ENCODE measurements around the gene ADAM19.
A peak's percentile ranks its signal among the peaks of the same experiment; 100 is the strongest.

ADAM19 gene

DNA sequence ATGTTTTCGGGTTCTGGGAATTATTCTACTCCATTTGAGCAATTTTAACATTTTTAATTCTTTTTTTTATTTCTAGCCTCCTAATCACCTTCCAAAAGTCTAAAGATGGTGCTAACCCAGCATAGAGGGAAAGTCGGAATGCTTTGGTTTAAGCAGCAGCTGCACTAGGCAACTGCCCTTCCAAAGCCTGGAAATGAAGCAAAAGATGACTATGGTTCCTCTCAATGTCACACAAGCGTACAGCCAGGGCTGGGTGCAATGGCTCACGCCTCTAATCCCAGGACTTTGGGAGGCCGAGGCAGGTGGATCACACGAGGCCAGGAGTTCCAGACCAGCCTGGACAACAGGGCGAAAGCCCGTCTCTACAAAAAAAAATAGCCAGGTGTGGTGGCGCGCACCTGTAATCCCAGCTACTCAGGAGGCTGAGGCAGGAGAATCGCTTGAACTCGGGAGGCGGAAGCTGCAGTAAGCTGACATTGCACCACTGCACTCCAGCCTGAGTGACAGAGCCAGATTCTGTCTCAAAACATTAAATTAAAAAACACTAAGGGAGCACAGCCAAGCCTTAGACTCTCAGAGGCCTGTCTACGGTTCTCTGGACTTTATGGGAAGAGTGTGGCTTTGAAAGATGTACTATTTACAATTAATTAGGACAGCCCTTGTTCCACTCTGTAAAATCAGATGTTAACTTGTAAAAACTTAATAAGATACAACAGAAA, 33.1 kb downstream of the ADAM19 start:
- no peak for DNase-seq (ENCODE audit: low read depth)

DNA sequence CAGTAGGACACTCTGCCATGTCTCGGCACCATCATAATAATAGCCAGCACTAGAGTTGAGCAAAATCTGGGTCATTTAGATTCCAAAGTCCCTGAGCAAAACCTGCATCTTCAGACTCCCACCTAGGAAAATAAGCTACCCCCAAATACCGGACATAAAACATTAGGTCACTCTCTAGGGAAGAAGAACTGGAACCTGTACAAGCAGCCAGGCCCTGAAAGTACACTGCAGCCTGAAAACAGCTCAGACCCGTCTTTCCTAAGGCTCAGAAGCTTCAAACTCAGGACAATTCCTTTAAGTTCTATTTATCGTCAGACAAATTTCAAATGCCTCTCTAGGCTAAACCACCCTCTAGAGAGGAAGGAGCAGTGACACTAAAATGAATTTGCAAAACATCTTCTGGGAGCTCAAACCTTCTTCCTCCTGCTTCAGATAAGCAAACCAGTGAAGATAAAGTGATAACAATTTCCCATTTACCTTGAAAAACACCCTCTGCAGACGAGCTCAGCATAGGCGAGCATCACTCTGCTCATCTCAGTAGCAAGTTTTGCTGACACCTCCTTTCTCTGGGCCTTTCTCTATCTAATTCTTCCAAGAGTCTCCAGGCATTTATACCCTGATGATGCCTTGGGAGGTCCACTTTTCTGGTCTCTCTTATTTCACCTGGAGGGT, 34.0 kb downstream of the ADAM19 start:
- no peak for DNase-seq (ENCODE audit: low read depth)

DNA sequence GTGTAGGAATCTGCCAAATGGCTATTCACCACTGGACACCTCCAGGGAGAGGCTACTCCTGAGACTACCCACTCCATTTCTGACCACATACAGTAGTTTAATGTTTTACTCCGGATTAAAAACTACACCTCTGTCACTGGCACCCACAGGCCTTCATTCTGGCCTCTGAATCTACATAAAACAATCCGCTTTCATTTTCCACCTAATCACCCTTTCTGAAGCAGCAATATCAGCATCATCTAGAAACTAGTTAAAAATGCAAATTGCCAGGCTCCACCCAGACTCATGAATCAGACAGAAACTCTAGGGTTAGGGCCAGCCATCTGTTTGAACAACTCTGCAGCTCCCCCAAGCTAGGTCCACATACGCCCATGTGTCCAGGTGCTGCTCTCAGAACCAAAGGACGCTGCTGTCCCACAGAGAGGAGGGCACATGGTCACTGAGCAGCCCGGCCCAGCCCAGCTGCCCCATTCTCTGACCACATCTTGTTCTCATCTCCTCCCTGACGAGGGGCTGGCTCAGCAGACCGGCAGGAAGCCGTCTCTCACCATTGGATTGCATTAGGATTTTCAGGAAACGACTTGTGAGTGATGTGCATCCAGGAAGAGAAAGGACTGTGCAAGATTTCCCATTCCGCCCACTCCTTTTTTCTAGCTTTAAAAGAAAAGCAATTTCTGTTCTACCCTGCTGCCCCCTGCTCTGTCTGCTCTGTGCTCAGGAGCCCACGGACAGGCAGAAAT, 34.7 kb downstream of the ADAM19 start:
- DNase-seq (ENCODE audit: low read depth) = peak; percentile 78

DNA sequence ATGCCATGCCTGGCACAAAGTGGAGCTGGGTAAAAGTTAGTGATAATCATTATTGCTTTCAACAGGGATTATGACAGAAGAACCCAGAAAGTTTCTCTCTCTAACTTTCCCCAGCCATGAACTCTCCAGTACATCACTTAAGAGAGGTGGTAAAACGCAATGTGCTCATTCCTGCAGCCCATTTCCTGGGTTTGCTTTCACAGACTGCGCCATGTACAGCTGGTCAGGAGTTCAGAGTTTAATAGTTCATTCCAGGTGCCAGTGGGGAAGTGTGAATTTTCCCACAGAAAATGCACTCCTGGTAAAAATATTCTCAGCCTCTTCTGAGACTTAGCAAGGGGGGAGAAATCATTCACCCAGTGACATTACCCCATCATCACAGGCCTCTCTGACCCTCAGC, 35.5 kb downstream of the ADAM19 start:
- no peak for DNase-seq (ENCODE audit: low read depth)

DNA sequence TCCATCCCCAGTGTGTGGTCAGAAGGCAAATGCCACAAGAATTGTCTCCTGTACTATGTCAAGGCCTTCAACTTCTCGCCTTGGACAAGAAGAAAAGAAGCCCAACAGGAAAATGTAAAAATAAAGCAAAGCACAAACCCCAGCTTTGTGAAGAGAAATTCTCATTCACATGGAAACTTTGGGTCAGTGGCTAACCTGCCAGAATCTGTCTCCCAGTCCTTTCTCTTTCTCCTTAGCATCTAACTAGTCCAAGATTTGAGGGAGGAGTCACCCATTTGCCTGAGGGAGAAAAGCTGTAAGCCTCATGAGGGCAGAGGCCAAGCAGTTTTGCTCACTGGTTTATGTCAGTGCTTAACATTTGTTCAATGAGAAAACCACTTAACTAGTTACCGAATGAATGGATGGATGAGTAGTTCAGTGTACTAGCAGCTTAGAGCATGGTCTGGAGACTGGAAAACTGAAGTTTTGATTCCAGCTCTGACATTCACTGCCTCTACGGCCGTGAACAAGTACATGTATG, 36.0 kb downstream of the ADAM19 start:
- DNase-seq (ENCODE audit: low read depth) = no peak

DNA sequence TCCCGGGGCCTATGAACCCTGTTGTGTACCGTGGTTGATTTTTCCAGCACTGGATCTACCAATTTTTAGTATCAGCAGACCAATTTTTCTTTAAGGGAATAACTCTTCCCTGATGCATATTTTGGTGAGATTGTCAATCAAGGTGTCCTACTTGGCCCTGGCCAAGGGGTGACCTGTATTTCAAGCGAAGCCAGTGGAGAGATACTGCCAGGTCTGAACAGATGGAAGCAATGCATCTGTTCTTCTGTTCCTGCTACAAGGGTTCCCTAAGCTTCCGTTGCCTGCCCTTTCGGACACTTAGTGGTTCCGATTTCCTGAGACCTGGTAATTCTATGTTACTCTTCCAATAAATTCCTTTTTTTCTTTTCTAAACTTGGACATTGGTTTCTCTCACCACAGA, 37.3 kb downstream of the ADAM19 start:
- no peak for DNase-seq (ENCODE audit: low read depth)

DNA sequence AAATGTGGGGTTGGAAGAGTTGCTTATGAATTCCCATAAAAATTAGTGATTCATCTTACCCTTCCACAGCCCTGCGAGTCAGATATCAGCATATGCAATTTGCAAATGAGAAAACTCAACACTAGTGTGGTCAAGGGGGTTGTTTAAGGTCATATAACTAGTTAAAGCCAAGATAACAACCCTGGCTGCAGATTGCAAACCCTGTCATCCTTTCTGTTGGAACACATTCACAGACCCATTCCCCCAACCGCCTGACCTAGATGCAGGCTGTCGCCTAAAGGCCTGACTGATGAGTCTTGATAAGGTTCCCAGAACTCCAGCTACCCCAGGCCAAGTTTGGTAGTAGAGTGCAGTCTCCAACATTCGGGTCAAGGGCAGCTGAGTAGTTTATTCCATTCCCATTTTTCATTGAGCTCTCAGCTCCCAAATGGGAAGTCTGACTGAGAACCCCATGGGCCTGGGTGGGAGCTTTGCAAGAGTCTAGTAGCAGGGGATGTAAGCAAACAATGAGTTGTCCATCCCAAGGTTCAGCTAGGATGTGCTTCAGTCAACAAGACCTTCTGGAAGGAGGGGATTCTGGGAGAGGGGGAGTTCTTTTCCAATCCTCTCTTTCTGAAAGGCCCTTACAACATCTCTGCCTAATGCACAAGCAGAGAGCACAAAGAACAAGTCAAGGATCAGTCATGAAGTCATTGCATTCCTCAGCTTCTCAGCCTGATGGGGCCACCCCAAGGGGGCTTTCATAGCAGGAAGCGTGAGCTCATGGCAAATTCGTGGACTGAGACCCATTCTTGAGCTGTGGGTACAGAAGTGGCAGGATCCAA, 40.3 kb downstream of the ADAM19 start:
- DNase-seq (ENCODE audit: low read depth) = peak; percentile 24

DNA sequence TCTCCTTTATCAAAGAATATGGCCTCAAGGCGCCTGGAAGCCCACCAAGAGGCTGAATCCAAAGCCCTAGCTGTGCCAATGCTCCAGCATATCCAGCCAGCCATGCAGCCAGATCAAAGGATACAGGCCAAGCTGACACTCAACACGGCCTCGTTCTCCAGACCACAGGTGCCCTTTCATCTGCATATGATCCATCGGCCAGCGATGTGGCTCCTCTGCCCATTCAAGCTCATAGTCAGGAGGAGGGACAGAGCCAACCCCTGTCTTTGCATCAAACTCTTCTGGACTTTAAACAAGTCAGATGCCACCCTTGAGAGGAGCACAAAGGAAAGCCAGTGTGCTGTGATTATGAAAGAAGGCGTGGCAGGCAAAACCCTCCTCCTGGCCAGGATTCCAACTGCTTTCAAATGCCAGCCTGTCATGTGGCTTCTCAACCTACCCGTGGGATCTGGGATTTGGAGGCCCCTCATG, 42.5 kb downstream of the ADAM19 start:
- no peak for DNase-seq (ENCODE audit: low read depth)

DNA sequence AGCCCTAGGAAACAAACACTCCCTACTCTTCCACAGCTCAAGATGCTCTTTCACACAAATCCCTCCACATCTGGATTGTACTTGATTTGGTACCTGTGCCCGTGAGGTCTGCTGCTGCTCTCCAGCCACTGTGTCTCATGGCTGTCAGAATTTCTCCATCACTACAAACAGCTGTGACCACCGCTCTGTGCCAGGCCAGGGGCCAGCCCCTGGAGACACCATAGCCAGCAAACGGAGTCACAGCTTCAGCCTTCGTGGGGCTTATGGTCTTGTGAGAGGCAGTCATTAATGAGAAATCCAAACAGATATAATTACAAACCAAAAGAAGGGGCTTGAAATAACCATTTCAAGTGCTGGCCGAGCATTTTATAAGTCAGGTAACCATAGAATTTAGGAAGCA, 43.6 kb downstream of the ADAM19 start:
- DNase-seq (ENCODE audit: low read depth) = no peak

DNA sequence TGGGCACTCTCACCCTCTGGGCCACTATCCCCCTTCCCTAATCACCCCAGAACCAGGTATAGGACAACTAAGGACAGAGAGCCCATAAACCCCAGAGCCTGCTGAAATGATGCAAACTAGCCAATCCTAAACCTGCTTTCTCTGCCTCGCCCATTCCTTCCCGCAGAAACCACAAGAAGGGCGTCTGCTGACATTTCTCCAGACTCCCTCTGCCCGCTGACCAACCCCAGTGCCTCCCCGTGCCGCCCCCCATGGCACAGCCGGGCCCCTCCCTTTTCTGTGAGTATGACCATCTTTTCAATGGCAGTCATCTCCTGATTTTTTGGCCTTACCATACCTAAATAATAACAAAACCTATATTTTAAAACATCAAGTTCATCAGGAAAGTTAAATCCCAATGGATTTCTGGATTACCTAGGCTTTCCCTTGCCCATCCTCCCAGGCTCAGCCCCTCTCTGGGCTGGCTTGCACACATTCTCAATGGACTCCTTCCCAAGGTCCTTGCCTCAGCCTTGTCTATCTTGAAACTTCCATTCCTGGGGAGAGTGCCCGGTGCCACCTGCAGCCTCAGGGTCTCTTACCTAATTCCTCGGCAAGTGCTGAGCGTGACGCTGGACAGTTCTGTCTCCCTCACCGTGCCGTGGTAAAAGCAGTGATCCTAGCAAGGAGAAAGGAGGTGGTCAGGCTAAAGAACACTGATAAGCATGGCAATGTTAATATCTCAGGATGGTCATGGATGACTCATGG, 45.2 kb downstream of the ADAM19 start:
- no peak for DNase-seq (ENCODE audit: low read depth)

DNA sequence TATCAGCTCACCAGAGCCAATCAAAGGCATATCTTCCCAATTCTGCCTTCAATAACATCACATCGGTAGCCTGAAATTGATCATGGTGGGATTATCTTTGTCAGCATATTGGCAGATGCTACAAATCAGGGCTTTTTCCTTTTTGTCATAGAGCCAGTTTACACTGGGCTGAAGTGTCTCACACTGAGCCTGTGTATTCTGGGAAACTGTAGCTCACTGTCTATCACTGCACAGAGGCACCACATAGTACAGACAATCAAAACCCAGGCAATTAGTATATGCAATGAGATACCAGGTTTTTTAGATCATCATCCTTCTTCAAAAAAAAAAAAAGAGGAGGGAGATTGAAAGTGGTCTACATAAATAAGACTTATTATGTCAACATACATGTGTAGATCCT, 46.6 kb downstream of the ADAM19 start:
- no peak for DNase-seq (ENCODE audit: low read depth)

DNA sequence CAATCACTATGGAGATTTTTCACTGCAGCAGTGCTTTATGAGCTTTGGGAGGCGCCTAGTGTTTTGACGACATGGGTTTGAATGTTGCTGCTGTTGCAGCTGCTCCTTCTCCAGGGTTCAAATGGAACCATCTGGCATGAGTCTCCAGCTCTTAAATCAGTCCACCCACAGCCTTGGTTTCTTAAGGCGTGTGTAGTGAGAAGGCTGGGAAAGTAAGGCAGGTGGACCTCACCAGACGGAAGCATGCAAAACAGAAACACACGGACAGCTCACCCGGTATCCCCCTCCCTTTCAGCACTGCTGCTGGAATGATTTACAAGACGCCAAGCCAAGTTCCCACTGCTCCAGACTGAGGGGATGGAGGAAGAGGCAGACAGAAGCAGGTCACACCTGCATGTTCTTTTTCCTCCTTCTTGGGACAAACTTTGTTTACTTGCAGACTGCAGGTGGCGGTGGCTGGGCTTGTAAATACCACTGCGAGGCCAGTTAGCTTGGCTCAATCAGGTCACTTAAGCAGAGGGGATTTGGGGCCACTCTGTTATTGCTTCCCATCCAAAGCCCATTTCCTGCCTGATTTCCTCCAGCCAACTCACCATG, 47.4 kb downstream of the ADAM19 start:
- DNase-seq (ENCODE audit: low read depth) = no peak

DNA sequence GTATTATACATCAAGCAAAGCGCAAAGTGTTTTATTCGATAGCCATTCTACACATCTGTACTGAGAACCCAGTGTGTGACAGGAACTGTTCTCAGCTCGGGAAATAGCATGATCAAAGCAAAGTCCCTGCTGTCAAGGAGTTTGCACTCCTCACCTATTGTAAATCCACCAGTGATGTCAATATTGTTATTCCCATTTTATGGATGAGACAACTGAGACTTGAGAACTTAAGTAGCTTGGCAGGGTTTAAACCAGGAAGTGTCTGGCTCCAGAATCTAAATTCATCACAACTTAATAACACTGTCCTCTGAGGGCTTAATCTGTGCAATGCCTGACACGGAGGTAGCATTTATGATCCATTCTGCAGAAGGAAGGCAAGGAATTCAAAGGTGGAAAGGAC, 50.7 kb downstream of the ADAM19 start:
- no peak for DNase-seq (ENCODE audit: low read depth)

DNA sequence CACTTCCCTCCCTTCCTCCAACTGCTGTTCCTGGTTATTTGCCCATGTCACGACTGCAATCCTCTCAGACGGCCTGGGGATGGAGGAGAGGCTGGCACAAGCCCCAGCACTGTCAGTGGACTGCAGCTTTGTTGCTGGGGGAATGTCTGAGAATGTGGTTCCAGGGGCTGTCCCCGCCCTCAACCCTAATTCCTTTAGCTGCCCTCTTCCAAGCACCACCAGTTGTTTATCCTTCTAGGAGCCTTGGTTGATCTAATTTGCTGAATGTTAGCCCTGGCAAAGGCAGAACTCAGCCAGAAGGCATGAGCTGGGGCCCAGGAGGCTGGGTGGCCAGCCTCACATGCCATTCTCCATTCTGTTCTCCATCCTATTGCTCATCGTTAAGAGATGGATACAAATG, 51.6 kb downstream of the ADAM19 start:
- DNase-seq (ENCODE audit: low read depth) = no peak

DNA sequence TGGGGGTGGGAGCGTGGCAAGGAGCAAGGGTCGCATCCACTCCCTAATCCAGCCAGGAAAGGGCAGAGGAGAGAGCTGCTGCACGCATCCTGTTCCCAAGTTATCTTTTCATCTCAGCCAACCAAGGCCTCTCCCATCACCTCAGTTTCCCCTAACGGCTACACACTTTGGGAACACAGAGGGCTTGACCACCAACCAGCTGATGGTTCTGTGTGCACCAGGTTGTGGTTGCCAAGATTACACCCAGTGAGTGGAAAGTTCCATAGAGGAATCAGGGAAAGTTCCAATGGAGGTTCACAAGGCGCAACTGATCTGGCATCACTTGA, 53.9 kb downstream of the ADAM19 start:
- DNase-seq (ENCODE audit: low read depth) = no peak

DNA sequence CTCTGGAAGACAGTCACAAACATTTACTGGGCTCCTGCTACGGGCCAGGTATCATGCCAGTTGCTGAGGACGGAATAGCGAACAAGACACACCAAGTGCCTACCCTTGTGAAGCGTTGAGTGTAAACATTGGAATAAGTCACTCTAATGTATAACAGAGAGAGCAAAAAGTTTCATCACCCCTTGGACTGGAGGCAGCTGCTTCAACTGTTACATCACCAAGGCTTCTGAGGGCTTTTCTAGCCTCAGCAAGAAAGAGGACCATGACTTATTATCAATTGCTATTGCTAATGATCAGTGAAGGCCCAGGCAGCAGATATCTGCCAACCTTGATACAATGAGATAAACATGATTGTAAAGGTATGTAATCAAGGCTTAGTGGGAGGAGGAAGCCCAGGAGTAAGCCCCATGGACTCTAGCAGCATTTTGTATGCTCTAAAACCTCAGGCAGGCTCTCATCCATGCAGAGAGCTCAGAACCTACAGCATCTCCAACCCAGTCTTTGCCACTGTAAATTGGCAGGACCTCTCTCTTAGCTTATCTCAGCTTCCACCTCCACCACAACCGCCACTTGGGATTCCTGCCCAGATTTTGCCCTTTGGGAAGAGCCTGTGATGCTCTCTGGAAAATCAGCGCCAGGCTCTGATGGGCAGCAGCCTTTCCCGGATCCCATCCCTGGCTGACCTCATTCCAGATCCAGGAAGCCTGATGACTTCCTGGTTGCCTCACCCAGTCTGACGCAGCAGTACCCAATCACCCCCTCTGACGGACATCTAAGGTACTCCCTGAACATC, 54.5 kb downstream of the ADAM19 start:
- peak; percentile 60 for DNase-seq (ENCODE audit: low read depth)

DNA sequence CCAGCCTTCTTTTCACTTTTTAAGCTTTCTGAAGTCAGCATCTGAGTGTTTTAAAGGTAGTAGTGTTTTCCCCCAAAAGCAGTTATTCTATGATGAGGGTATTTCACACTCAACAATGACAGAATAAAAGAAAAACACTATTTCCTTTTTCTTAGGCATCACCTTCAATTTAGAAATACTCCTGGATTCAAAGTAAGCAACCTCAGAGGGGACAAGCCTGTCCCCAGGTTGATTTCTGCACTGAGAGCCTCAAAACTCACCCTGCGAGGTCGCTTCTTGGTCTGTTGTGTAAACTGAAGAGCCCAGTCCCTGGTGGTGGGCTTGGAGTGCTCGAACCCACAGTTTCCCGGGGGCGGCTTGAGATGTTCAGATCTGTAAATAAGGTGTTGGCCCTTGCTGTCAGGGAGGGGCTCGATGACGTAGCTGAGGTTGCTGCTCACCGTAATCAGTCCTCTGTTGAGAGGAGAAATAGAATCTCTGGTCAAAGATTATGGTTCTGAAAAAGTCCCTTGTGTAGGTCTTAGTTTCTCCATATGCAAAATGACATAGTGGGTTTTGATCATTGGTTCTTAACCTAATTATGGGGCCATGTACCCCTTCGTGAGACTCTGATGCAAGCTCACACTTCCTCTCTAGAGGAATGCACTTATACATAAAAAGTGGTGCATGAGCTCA, 55.9 kb downstream of the ADAM19 start:
- DNase-seq (ENCODE audit: low read depth) = no peak

DNA sequence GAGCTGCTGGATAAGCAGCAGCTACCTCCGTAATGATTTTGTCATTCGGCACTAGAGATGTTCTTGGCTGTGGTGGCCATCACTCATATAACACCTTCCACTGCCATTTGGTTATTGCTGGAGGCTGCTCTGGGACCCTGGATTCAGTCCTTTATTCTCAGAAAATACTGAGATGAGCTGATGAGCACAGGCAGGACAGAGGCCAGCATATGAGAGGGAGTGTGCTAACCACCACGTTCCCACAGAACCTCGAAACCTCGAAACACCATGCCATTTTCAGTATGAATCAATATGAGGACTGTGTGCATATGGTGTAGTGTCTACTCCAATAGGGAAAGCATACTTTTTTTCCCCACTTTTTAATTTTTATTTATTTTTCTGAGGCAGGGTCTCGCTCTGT, 56.6 kb downstream of the ADAM19 start:
- DNase-seq (ENCODE audit: low read depth) = no peak

DNA sequence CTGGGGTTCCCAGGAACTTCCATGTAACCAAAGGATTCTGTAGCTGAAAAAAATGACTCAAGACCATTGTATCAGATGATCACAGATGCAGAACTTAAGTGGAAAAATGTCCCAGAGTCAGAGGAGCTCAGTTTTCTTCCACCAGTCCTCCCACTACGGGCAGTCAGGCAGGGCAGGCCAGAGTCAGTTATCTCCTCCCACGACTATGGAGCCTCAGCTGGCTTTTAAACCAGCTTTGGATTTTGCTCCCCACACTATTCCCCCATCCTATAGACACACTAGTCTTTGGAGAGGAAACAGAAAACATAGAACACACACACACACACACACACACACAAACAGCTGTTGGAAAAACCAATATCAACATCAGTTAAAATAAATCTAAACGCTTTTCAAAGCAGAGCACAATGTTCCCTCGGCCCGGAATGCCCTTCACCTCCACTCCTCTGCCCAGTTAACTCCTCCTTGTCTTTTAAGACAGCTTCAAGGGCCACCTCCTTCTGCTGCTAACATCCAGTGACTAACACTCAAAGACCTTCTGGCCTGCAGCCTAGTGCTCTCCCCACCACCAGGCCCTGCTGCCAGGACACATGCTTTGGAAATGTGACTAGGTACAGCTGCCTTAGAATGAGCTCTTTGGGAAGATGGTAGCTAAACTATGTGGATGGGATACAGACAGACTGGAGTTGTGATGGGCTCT, 58.8 kb downstream of the ADAM19 start:
- peak; percentile 93 for DNase-seq (ENCODE audit: low read depth)
